ENCODE measurements around the gene RFX8. TPM values are rescaled to one million over a fixed set of nuclear protein-coding genes. Genes with fewer than 3 reads are reported as not detected.

The RFX8 gene
- polyA plus RNA-seq, 3 donors = not detected

DNA sequence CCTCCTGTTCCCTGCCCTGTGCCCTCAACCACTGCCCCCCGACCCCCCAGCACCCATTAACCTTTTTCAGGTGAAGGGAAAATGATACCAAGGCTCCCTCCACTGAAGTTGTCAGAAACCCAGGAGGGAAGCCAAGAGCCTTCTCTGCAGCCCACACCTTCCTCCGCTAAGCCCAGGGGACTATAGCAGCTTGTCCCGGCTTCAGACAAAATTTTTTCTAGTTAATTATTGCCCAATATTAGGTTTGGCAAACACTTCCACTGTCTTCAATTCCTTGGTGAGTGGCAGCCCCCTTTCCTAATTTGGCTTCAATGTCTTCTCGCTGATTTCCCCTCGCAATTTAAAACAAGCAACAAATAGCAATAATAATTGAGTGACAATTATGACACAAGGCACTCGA is 23.9 kb downstream of the RFX8 start:
- Histone ChIP-seq H3K4me1 (ENCODE audit: control insufficient read depth in 1 of 2, insufficient read depth in 2 of 2, low read length in 2 of 2) (peaks cover 12 to 14% of the 10 kb centered on the region in 2 donors), H3K9ac (ENCODE audit: insufficient read depth, low read length, poor library complexity, severe bottlenecking) (no peak overlapping the region), H3K9me3 (replicated peaks in 1 of 2; ENCODE audit: control insufficient read depth in 1 of 2, insufficient read depth in 1 of 2, low read length in 2 of 2) (no peaks in the 10 kb centered on the region), H3K79me2 (ENCODE audit: insufficient read depth, low read length) (no peaks in the 10 kb centered on the region), H3K4me2 (replicated peaks; ENCODE audit: extremely low read depth, low read length, poor library complexity, severe bottlenecking) (no peak overlapping the region), H2AFZ (ENCODE audit: insufficient read depth, low read depth, low read length, poor library complexity, severe bottlenecking) (no peak overlapping the region), H3K36me3 (replicated peaks in 1 of 2; ENCODE audit: control insufficient read depth in 1 of 2, insufficient read depth in 2 of 2, low read length in 2 of 2) (no peaks in the 10 kb centered on the region), H4K20me1 (ENCODE audit: insufficient read depth, low read length) (no peaks in the 10 kb centered on the region), H3K4me3 (replicated peaks in 1 of 3; ENCODE audit: low read depth in 2 of 3, low read length in 3 of 3) (no peak overlapping the region), H3K27ac (ENCODE audit: low read depth in 1 of 2, low read length in 2 of 2) (no peak overlapping the region), H3K27me3 (ENCODE audit: control insufficient read depth in 2 of 2, insufficient read depth in 2 of 2, low read length in 2 of 2) (peaks cover 3 to 19% of the 10 kb centered on the region in 2 donors)
- Mint-ChIP-seq H3K27ac (no peak overlapping the region), H3K4me3 (peak overlapping the region in 1 of 2 donors; percentile 46), H3K9me3 (peaks cover 0 to 16% (median 8%) of the 10 kb centered on the region in 7 donors), H3K27me3 (ENCODE audit: low read depth in 3 of 3) (peaks cover 35 to 64% (median 58%) of the 10 kb centered on the region in 3 donors), H3K4me1 (peaks cover 24% of the 10 kb centered on the region), H3K36me3 (peaks cover 27 to 32% of the 10 kb centered on the region in 2 donors)
- TF ChIP-seq, protein P1, sequence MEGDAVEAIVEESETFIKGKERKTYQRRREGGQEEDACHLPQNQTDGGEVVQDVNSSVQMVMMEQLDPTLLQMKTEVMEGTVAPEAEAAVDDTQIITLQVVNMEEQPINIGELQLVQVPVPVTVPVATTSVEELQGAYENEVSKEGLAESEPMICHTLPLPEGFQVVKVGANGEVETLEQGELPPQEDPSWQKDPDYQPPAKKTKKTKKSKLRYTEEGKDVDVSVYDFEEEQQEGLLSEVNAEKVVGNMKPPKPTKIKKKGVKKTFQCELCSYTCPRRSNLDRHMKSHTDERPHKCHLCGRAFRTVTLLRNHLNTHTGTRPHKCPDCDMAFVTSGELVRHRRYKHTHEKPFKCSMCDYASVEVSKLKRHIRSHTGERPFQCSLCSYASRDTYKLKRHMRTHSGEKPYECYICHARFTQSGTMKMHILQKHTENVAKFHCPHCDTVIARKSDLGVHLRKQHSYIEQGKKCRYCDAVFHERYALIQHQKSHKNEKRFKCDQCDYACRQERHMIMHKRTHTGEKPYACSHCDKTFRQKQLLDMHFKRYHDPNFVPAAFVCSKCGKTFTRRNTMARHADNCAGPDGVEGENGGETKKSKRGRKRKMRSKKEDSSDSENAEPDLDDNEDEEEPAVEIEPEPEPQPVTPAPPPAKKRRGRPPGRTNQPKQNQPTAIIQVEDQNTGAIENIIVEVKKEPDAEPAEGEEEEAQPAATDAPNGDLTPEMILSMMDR (IDR thresholded peaks at IDR 0.05) = no peak
- no peak for DNase-seq
- no CpG with 5 or more reads among the region's 6 CpGs for WGBS (ENCODE audit: insufficient coverage)
- intact Hi-C loops (cut with micrococcal nuclease) = no loop called here

GRCh38 chr2:101446869-101447268 is 28.0 kb downstream of the RFX8 start:
- Mint-ChIP-seq H3K9me3 (peaks cover 0 to 17% (median 5%) of the 10 kb centered on the region in 7 donors), H3K4me3 (peak overlapping the region in 1 of 2 donors; percentile 72), H3K27me3 (ENCODE audit: low read depth in 3 of 3) (peaks cover 24 to 44% (median 42%) of the 10 kb centered on the region in 3 donors), H3K4me1 (peaks cover 31% of the 10 kb centered on the region), H3K27ac (peak overlapping the region; percentile 8 to 87 (median 64)), H3K36me3 (peaks cover 40 to 41% of the 10 kb centered on the region in 2 donors)
- Histone ChIP-seq H3K79me2 (ENCODE audit: insufficient read depth, low read length) (no peaks in the 10 kb centered on the region), H2AFZ (ENCODE audit: insufficient read depth, low read depth, low read length, poor library complexity, severe bottlenecking) (no peak overlapping the region), H3K4me2 (replicated peaks; ENCODE audit: extremely low read depth, low read length, poor library complexity, severe bottlenecking) (no peak overlapping the region), H3K9ac (ENCODE audit: insufficient read depth, low read length, poor library complexity, severe bottlenecking) (no peak overlapping the region), H3K27ac (ENCODE audit: low read depth in 1 of 2, low read length in 2 of 2) (no peak overlapping the region), H3K27me3 (ENCODE audit: control insufficient read depth in 2 of 2, insufficient read depth in 2 of 2, low read length in 2 of 2) (peaks cover 3 to 19% of the 10 kb centered on the region in 2 donors), H3K36me3 (replicated peaks in 1 of 2; ENCODE audit: control insufficient read depth in 1 of 2, insufficient read depth in 2 of 2, low read length in 2 of 2) (no peaks in the 10 kb centered on the region), H3K9me3 (replicated peaks in 1 of 2; ENCODE audit: control insufficient read depth in 1 of 2, insufficient read depth in 1 of 2, low read length in 2 of 2) (peaks cover 0 to 6% of the 10 kb centered on the region in 2 donors), H4K20me1 (ENCODE audit: insufficient read depth, low read length) (no peaks in the 10 kb centered on the region), H3K4me1 (ENCODE audit: control insufficient read depth in 1 of 2, insufficient read depth in 2 of 2, low read length in 2 of 2) (peaks cover 20 to 25% of the 10 kb centered on the region in 2 donors), H3K4me3 (replicated peaks in 1 of 3; ENCODE audit: low read depth in 2 of 3, low read length in 3 of 3) (no peak overlapping the region)
- TF ChIP-seq, protein P1 (IDR thresholded peaks at IDR 0.05) = no peak
- peak; percentile 82 to 94 (median 88) for DNase-seq
- intact Hi-C loops (cut with micrococcal nuclease) = loop anchor here in 1 of 2 donors (10.0 kb wide), 1 partner anchor 178 kb away; no protein-coding TSS in a partner anchor
- WGBS (ENCODE audit: insufficient coverage) = 0% methylated on average over 1 of the region's 4 CpGs
